ENCODE results near the gene FIS1.
"Not testable (repeated sequence)": the region's sequence is repeated elsewhere in the genome, so short reads cannot be mapped to it uniquely, and the experiment has no call there.

FIS1 gene

DNA sequence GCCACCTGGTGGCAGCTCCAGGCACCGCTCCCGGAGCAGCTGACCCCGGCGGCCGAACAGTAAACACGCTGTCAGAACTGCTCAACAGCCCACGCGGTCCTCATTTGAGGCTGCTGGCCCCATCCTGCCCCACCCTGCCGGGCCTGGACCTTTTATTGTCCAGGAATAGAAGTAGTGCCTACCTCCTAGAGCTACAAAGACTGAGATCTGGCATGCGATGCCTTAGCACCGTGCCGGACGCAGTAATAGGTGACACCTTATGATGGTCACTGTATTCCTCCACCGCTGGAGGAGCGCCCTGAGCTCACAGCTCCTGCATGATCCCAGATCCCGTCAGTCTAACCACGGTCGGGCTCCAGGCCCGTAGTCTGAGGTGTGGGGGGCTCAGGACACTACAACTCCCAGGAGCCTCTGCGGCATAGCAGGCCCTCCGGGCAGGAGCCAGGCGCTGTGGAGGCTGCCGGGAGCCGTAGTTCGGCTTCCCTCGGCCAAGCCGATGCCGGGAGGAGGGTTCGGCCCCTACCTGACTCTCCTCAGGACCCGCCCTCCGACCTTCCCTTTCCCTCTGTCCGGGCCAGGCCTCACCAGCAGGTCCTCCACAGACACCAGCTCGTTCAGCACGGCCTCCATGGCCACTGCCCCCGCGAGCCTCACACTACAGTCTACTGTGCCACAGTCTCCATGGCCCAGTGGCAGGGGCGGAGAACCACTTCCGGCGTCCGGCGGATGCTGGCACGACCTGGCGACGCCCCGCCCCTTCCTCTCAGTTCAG lies at the start of gene FIS1:
TSS of gene FIS1 (minus strand) at position 707 of the 772 bp plus-strand sequence. CDS start at position 630, 77 bp downstream.
- DNase-seq (ENCODE audit: low spot score), result peak; percentile 95

DNA sequence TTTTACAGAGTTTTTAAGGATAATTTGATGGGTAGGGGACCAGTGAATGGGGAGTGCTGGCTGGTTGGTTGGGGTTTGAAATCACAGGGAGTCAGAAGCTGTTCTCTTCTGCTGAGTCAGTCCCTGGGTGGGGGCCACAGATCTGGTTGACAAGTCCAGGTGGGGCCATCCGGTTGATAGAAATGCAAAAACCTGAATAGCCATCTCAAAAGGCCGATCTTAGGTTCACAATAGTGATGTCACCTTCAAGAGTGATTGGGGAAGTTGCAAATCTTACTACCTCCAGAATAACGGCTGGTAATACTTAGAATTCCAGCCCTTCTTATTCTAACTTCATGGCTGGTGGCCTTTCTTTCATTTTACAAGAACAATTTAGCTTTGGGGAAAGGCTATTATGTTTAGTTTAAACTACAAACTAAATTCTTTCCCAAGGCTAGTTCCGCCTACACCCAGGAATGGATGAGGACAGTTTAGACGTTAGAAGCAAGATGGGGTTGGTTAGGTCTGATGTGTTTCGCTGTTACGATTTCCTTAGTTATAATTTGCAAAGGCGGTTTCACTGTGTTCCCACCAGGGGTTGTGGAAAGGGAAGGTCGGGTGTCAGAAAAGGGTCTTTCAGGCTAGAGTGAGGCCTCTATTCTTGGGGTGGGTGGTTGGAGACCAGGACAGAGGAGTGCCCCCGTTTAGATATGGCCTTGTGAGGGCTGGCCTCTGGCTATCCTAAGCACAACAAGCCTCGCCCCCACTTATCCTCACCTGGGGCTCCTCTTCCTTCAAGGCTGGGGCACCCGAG lies 49.4 kb upstream of the FIS1 start:
- no peak for DNase-seq (ENCODE audit: low spot score)

- DNase-seq (ENCODE audit: low spot score), result not testable (repeated sequence)
Measured at GRCh38 chr7:101293069-101294021, 48.5 kb upstream of the FIS1 start.

GRCh38 chr7:101292566-101292965 lies 47.7 kb upstream of the FIS1 start:
- DNase-seq (ENCODE audit: low spot score), result not testable (repeated sequence)

DNA sequence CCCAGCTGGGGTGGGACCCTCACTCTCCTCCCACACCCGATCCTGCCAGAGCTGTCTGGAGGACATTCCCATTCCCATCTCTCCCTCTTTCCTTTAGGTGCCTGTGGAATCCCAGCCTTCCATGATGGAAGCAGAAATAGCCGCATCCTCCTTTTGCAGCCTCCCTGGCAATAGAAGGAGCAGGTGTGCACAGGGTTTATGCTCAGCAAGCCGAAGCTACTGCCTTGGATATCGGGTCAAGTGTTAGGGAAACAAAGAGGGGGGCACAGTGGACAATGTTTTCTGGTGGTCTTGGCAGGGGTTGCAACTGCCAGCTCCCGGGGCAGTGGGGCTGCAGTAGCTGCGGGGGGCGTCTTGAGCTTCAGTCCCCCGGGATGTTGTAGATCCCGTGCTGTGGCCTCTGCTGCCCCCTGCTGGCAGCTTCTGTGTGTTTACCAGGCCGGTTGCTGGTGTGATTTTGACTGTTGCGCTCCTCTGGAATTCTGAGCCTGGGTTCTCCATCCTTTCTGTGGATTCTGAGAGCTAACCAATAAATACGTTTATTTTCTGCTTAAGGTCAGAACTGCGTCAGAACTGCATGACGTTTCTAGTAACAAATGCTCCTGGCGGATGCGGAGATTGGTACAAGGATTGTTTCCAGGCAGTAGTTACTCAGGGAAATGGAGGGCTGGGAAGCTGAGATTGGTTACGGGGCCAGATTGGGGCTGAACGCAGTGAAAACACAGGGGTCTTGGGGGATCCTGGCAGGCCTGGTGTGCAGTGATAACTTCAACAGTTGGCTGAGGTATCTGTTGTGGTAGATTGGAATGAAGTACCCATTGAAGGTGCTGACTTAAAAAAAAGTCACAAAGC lies 45.5 kb upstream of the FIS1 start:
- DNase-seq (ENCODE audit: low spot score), result not testable (repeated sequence)

GRCh38 chr7:101289687-101290086 lies 44.8 kb upstream of the FIS1 start:
- not testable (repeated sequence) for DNase-seq (ENCODE audit: low spot score)

DNA sequence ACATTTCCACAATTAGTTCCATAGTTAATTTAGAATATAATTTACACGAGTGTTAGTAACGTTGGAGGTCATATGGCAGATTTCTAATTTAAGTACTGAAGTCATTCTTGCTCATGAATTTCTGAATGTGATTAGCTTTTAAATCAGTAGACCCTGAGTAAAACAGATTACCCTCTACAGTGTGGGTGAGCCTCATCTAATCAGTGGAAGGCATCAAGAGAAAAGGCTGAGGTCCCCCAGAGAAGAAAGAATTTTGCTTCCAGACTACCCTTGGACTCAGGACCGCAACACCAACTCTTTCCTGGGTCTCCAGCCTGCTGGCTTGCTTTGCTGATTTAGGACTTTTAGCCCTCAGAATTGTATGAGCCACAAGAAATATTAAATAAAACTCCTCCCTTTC lies 43.6 kb upstream of the FIS1 start:
- DNase-seq (ENCODE audit: low spot score), result no peak

DNA sequence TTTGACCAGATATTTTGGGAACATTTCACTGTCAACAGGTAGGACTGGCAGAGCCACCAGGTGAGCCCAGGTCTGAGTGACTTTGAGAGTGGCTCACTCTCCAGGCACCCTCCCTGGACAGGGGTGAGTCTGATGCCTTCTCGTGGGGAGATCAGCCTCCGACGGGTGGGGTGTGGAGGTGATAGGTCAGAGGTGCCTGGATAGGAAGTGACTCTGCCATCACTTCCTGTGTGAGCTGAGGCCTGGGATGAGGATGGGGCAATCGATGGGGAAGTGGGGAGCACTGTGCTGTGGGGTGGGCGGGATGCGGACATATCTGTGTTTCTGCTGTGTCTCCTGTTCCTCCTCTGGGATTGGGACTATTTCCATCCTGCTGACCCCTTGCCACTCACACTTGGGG lies 42.2 kb upstream of the FIS1 start:
- no peak for DNase-seq (ENCODE audit: low spot score)

- not testable (repeated sequence) for DNase-seq (ENCODE audit: low spot score)
Measured at GRCh38 chr7:101285880-101286279, 41.0 kb upstream of the FIS1 start.

- DNase-seq (ENCODE audit: low spot score), result no peak
Measured at GRCh38 chr7:101285171-101285570, 40.3 kb upstream of the FIS1 start.

GRCh38 chr7:101280912-101281311 lies 36.0 kb upstream of the FIS1 start:
- not testable (repeated sequence) for DNase-seq (ENCODE audit: low spot score)

DNA sequence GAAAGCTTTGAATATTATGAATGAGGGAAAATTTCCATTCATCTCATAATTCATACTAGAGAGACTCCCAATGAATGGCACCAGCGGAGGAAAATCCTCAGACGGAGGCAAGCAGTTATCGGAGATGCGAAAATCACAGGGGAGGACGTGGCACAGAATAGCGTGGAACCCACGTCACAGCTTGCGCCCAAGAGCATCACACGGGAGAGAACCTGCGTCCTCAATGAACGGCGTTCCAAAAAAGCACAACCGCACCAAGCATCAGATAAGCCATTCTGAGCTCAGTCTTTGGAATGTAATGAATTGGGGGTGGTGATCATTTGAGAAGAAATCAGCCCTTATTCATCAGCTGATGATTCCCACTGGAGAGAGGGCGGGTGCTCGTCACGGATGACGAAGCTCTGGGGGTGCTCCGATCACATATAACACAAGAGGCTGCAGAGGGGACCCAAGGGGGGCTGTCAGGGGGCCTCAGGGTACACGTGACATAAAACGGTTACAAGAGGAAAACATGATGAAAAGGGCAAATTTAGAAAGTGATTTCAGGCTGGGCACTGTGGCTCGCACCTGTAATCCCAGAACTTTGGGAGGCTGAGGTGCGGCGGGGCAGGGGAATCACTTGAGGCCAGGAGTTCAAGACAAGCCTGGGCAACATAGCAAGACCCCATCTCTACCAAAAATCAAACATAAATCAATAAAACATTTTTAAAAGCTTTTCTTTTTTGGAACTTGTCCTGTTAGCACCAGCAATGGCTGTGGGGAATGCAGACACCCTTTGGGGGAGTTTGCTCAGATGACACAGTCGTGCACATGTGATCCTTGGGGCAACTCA lies 33.8 kb upstream of the FIS1 start:
- DNase-seq (ENCODE audit: low spot score), result peak; percentile 55

GRCh38 chr7:101277155-101277554 lies 32.3 kb upstream of the FIS1 start:
- DNase-seq (ENCODE audit: low spot score), result no peak

GRCh38 chr7:101273206-101273605 lies 28.3 kb upstream of the FIS1 start:
- no peak for DNase-seq (ENCODE audit: low spot score)

DNA sequence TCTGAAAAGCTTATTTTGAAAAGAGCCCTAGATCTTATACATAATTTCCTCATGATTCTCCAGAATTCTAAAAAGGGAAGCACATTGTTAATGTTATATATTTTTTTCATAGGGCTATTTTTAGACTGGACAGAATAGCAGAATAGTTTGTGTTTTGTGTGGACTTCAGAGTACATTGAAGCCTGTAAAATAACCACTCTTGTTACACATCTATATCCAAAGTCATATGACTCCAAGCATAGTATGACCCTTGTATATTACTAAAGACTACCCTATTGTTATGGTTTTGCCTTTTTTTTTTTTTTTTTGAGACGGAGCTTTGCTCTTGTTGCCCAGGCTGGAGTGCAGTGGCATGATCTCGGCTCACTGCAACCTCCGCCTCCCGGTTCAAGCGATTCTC lies 26.1 kb upstream of the FIS1 start:
- peak; percentile 38 for DNase-seq (ENCODE audit: low spot score)

DNA sequence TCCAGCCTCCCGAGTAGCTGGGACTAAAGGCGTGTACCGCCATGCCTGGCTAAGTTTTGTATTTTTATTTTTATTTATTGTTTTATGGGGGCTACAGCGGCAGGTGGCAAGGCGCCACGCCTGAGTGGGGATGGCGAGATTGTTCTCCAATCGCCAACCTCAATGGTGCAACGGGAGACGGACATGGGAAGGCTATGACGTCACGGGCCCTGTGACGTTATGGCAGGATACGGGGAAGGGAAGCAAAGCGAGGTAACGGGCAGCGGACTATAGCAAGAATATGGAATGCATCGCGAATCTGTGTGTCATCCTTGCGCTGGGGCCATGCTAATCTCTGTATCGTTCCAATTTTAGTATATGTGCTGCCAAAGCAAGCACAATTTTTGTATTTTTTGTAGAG lies 24.8 kb upstream of the FIS1 start:
- no peak for DNase-seq (ENCODE audit: low spot score)

GRCh38 chr7:101265622-101266516 lies 21.0 kb upstream of the FIS1 start:
- no peak for DNase-seq (ENCODE audit: low spot score)

DNA sequence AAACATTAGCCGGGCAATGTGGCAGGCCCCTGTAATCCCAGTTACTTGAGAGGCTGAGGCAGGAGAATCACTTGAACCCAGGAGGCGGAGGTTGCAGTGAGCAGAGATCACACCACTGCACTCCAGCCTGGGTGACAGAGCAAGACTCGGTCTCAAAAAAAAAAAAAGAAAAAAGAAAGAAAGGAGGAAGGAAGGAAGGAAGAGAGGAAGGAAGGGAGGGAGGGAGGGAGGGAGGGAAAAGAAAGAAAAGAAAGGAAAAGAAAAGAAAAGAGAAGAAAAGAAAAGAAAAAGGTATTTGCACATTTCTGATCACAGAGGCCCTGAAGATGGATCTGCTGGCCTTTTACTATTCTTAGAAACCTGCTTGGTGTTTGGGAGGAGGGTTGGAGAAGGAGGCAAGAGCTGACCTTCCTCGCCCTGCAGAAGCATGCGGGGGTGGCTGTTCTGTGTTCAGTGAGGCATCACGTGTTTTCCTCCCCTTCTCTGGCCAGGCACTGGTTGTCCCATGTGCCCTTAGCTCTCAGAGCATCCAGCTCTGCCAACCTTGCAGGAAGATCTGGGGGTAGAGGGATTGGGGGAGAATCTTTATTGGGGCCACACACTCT lies 19.3 kb upstream of the FIS1 start:
- DNase-seq (ENCODE audit: low spot score), result not testable (repeated sequence)

GRCh38 chr7:101258243-101258731 lies 13.4 kb upstream of the FIS1 start:
- no peak for DNase-seq (ENCODE audit: low spot score)
